Measurements from ENCODE around the gene SHISA6. TPM values are rescaled to one million over a fixed set of nuclear protein-coding genes. Genes with fewer than 3 reads are reported as not detected.

SHISA6 gene
- not detected in 2 replicates for total RNA-seq

DNA sequence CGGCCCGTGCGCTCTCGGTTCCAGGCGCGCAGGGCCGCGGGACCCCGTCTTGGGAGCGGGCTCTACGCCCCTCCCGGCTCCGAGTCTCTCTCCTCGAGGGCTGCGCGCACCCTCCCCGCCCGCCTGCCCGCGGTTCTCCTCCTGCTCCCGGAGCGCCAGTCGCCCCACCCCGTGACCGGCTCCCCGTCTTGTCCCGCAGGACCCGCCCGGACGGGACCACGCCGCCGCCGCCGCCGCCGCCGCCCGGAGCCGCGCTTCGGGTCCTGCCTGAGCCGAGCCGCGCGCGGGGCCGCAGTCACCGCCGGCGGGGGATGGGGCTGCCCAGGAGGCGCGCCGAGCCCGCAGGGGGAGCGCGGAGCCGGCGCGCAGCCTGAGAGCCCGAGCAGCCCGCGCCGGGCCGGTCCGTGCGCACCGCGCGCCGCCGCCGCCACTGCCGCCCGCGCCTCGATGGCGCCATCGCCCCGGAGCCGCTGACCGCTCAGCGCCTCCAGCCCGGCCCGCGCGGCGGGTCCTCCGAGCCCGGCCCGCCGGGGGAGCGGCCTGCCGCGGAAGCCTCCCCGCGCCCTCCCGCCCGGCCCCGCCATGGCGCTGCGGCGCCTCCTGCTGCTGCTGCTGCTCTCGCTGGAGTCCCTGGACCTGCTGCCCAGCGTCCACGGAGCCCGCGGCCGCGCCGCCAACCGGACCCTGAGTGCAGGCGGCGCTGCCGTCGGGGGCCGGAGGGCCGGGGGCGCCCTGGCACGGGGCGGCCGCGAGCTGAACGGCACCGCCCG is at the start of gene SHISA6:
Gene SHISA6 (plus strand): TSS at position 373 of the 770 bp plus-strand sequence.

DNA sequence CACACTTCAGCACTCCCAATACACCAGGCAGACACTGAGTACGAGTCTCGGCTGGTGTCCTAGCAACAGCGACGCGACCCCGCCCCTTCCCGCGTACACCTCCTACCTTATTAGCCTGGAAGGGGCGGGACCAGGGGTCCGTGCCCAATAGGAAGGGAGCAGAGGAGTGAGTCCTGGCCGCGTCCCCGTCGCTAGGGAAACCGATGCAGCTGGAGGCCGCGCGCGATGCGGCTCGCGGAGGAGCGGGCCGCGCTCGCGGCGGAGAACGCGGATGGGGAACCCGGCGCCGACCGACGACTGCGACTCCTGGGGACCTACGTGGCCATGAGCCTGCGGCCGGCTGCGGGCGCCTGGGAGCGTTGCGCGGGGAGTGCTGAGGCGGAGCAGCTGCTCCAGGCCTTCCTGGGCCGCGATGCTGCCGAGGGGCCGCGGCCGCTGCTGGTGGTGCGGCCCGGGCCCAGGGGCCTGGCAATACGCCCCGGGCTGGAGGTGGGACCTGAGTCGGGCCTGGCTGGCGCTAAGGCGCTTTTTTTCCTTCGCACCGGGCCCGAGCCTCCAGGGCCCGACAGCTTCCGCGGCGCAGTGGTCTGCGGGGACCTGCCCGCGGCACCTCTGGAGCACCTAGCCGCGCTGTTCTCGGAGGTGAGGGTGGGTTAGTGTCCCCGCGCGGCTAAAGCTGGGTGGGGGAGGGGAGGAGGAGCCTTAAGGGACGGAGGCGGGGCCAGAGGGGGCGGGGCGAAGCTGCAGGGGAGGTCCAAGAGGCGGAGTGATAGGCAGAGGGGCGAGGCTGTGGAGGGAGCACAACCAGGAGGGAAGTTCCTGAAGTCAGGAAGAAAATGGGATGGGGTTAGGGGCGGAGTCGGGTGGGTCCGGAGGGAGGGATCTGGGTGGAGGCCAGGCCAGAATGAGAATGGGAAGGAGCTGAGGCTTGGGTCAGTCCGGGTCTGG is 357.5 kb downstream of the SHISA6 start, which contains the start of gene DNAH9:
Gene DNAH9 (plus strand): TSS at position 197 of the 948 bp plus-strand sequence. CDS start 29 bp downstream, at position 226.

Measured in smooth muscle cell of the umbilical artery (primary cell).